ENCODE measurements around the gene SREBF2. TPM values are rescaled to one million over a fixed set of nuclear protein-coding genes. Genes with fewer than 3 reads are reported as not detected.
A peak's percentile ranks its signal among the peaks of the same experiment; 100 is the strongest.

SREBF2 gene
- total RNA-seq, 2 experiments from 2014 or later = 131 to 137 TPM

- DNase-seq = no peak
- peak overlapping the region; percentile 6 for H3K4me3 Mint-ChIP-seq
- H3K4me1 Mint-ChIP-seq (ENCODE audit: low read depth) = peaks cover 87% of the 10 kb centered on the region
- no peaks in the 10 kb centered on the region for H3K9me3 Mint-ChIP-seq
- intact Hi-C loops (cut with micrococcal nuclease) = no loop called here
- H3K27ac Mint-ChIP-seq = peak overlapping the region; percentile 84
- peaks cover 35% of the 10 kb centered on the region for H3K36me3 Mint-ChIP-seq
- no peaks in the 10 kb centered on the region for H3K27me3 Mint-ChIP-seq
- POLR2A ChIA-PET = interaction anchor here (0.7 to 7.8 kb wide), 4 partner anchors 13 to 28 kb away, joined by 3 to 66 read pairs (median 18); no protein-coding TSS in a partner anchor
- CTCF ChIA-PET = interaction anchor here (1.2 to 6.7 kb wide), 4 partner anchors 9 to 147 kb away, joined by 3 to 69 read pairs (median 5); no protein-coding TSS in a partner anchor
Observed at GRCh38 chr22:41844513-41844912, 11.6 kb downstream of the SREBF2 start.

- Mint-ChIP-seq H3K4me1 (ENCODE audit: low read depth) (peaks cover 84% of the 10 kb centered on the region), H3K27ac (peak overlapping the region; percentile 4), H3K4me3 (no peak overlapping the region), H3K9me3 (no peaks in the 10 kb centered on the region), H3K27me3 (no peaks in the 10 kb centered on the region), H3K36me3 (peaks cover 32% of the 10 kb centered on the region)
- DNase-seq = no peak
- ChIA-PET CTCF (interaction anchor here (2.1 to 2.5 kb wide), 4 partner anchors 10 to 23 kb away, joined by 6 to 17 read pairs (median 8); partner anchors contain the start of gene SREBF2), POLR2A (interaction anchor here (0.6 to 7.8 kb wide), 5 partner anchors 12 to 29 kb away, joined by 3 to 66 read pairs (median 5); partner anchors contain the start of gene SREBF2)
- intact Hi-C loops (cut with micrococcal nuclease) = no loop called here
Observed at GRCh38 chr22:41845380-41846267, 12.7 kb downstream of the SREBF2 start.

- no peak overlapping the region for H3K4me3 Mint-ChIP-seq
- H3K9me3 Mint-ChIP-seq = no peaks in the 10 kb centered on the region
- no peaks in the 10 kb centered on the region for H3K27me3 Mint-ChIP-seq
- peaks cover 27% of the 10 kb centered on the region for H3K36me3 Mint-ChIP-seq
- intact Hi-C loops (cut with micrococcal nuclease) = no loop called here
- ChIA-PET POLR2A (interaction anchor here (0.8 to 1.3 kb wide), 4 partner anchors 13 to 26 kb away, joined by 3 to 6 read pairs (median 4); partner anchors contain the start of gene SREBF2), CTCF (interaction anchor here (2.1 to 2.5 kb wide), 4 partner anchors 10 to 24 kb away, joined by 6 to 17 read pairs (median 8); partner anchors contain the start of gene SREBF2)
- H3K27ac Mint-ChIP-seq = peak overlapping the region; percentile 29
- no peak for DNase-seq
- peaks cover 76% of the 10 kb centered on the region for H3K4me1 Mint-ChIP-seq (ENCODE audit: low read depth)
Observed at GRCh38 chr22:41846268-41846987, 13.5 kb downstream of the SREBF2 start.

- Mint-ChIP-seq H3K36me3 (peaks cover 26% of the 10 kb centered on the region), H3K27ac (peak overlapping the region; percentile 29), H3K9me3 (no peaks in the 10 kb centered on the region), H3K4me1 (ENCODE audit: low read depth) (peaks cover 71% of the 10 kb centered on the region), H3K27me3 (no peaks in the 10 kb centered on the region), H3K4me3 (no peak overlapping the region)
- intact Hi-C loops (cut with micrococcal nuclease) = no loop called here
- POLR2A ChIA-PET = interaction anchor here (0.5 kb wide), 1 partner anchor 80 kb away, joined by 3 read pairs; no protein-coding TSS in a partner anchor
- no peak for DNase-seq
- CTCF ChIA-PET = interaction anchor here (1.2 to 2.2 kb wide), 4 partner anchors 10 to 101 kb away, joined by 3 to 17 read pairs (median 8); partner anchors contain the start of gene SREBF2
Observed at GRCh38 chr22:41847300-41847699, 14.4 kb downstream of the SREBF2 start.

- CTCF ChIA-PET = no interaction called here
- POLR2A ChIA-PET = interaction anchor here (0.5 kb wide), 2 partner anchors 80 to 392 kb away, joined by 3 to 6 read pairs; no protein-coding TSS in a partner anchor
- no peaks in the 10 kb centered on the region for H3K27me3 Mint-ChIP-seq
- peak overlapping the region; percentile 42 for H3K27ac Mint-ChIP-seq
- no peak overlapping the region for H3K4me3 Mint-ChIP-seq
- H3K36me3 Mint-ChIP-seq = peaks cover 26% of the 10 kb centered on the region
- H3K9me3 Mint-ChIP-seq = no peaks in the 10 kb centered on the region
- H3K4me1 Mint-ChIP-seq (ENCODE audit: low read depth) = peaks cover 68% of the 10 kb centered on the region
- intact Hi-C loops (cut with micrococcal nuclease) = no loop called here
- DNase-seq = no peak
Observed at GRCh38 chr22:41848468-41848867, 15.6 kb downstream of the SREBF2 start.

GRCh38 chr22:41856469-41856868 lies 23.6 kb downstream of the SREBF2 start:
- POLR2A ChIA-PET = interaction anchor here (1.4 to 6.5 kb wide), 4 partner anchors 15 to 56 kb away, joined by 6 to 66 read pairs (median 34); partner anchors contain the start of genes CCDC134 and SREBF2
- H3K9me3 Mint-ChIP-seq = no peaks in the 10 kb centered on the region
- peaks cover 76% of the 10 kb centered on the region for H3K4me1 Mint-ChIP-seq (ENCODE audit: low read depth)
- H3K4me3 Mint-ChIP-seq = no peak overlapping the region
- no peak for DNase-seq
- H3K27me3 Mint-ChIP-seq = no peaks in the 10 kb centered on the region
- CTCF ChIA-PET = interaction anchor here (1.6 to 5.6 kb wide), 7 partner anchors 10 to 110 kb away, joined by 6 to 69 read pairs (median 9); partner anchors contain the start of gene SREBF2
- peak overlapping the region; percentile 87 for H3K27ac Mint-ChIP-seq
- peaks cover 10% of the 10 kb centered on the region for H3K36me3 Mint-ChIP-seq
- intact Hi-C loops (cut with micrococcal nuclease) = loop anchor here (5.0 to 10.0 kb wide), 3 partner anchors 109 to 572 kb away; partner anchors contain the start of genes MEI1 and RANGAP1

GRCh38 chr22:41857155-41857859 lies 24.4 kb downstream of the SREBF2 start:
- Mint-ChIP-seq H3K9me3 (no peaks in the 10 kb centered on the region), H3K36me3 (peaks cover 8% of the 10 kb centered on the region), H3K27ac (peak overlapping the region; percentile 95), H3K4me3 (peak overlapping the region; percentile 28), H3K4me1 (ENCODE audit: low read depth) (peaks cover 80% of the 10 kb centered on the region), H3K27me3 (no peaks in the 10 kb centered on the region)
- intact Hi-C loops (cut with micrococcal nuclease) = loop anchor here (5.0 to 10.0 kb wide), 3 partner anchors 110 to 573 kb away; partner anchors contain the start of genes MEI1 and RANGAP1
- ChIA-PET CTCF (interaction anchor here (0.7 to 5.6 kb wide), 15 partner anchors 11 to 587 kb away, joined by 3 to 69 read pairs (median 7); partner anchors contain the start of genes CENPM and SREBF2), POLR2A (interaction anchor here (1.0 to 6.5 kb wide), 11 partner anchors 16 to 111 kb away, joined by 3 to 66 read pairs (median 4); partner anchors contain the start of genes CCDC134, CENPM and SREBF2)
- DNase-seq = peak; percentile 89

GRCh38 chr22:41857860-41858199 lies 24.9 kb downstream of the SREBF2 start:
- Mint-ChIP-seq H3K27ac (peak overlapping the region; percentile 95), H3K9me3 (no peaks in the 10 kb centered on the region), H3K27me3 (no peaks in the 10 kb centered on the region), H3K4me3 (peak overlapping the region; percentile 28), H3K4me1 (ENCODE audit: low read depth) (peaks cover 83% of the 10 kb centered on the region), H3K36me3 (peaks cover 6% of the 10 kb centered on the region)
- CTCF ChIA-PET = interaction anchor here (1.0 to 5.6 kb wide), 13 partner anchors 11 to 587 kb away, joined by 3 to 69 read pairs (median 7); partner anchors contain the start of genes CENPM and SREBF2
- intact Hi-C loops (cut with micrococcal nuclease) = loop anchor here (2.0 to 10.0 kb wide), 4 partner anchors 15 to 573 kb away; partner anchors contain the start of genes MEI1 and RANGAP1
- POLR2A ChIA-PET = interaction anchor here (1.0 to 6.5 kb wide), 11 partner anchors 16 to 111 kb away, joined by 3 to 66 read pairs (median 4); partner anchors contain the start of genes CCDC134, CENPM and SREBF2
- DNase-seq = no peak

GRCh38 chr22:41862160-41862529 lies 29.2 kb downstream of the SREBF2 start:
- peaks cover 21% of the 10 kb centered on the region for H3K36me3 Mint-ChIP-seq
- DNase-seq = peak; percentile 74
- intact Hi-C loops (cut with micrococcal nuclease) = loop anchor here (1.0 kb wide), 5 partner anchors 11 to 81 kb away; no protein-coding TSS in a partner anchor
- CTCF ChIA-PET = interaction anchor here (0.6 to 2.8 kb wide), 16 partner anchors 10 to 582 kb away, joined by 3 to 29 read pairs (median 6); partner anchors contain the start of genes CENPM and SREBF2
- H3K9me3 Mint-ChIP-seq = no peaks in the 10 kb centered on the region
- POLR2A ChIA-PET = interaction anchor here (0.9 to 4.3 kb wide), 22 partner anchors 9 to 241 kb away, joined by 3 to 69 read pairs (median 5); partner anchors contain the start of genes CCDC134, CENPM, DESI1 and SMDT1
- peak overlapping the region; percentile 66 for H3K4me3 Mint-ChIP-seq
- peak overlapping the region; percentile 99 for H3K27ac Mint-ChIP-seq
- no peaks in the 10 kb centered on the region for H3K27me3 Mint-ChIP-seq
- H3K4me1 Mint-ChIP-seq (ENCODE audit: low read depth) = peaks cover 78% of the 10 kb centered on the region

- no peaks in the 10 kb centered on the region for H3K9me3 Mint-ChIP-seq
- H3K27me3 Mint-ChIP-seq = no peaks in the 10 kb centered on the region
- ChIA-PET CTCF (interaction anchor here (0.6 to 2.8 kb wide), 17 partner anchors 10 to 581 kb away, joined by 3 to 29 read pairs (median 6); partner anchors contain the start of genes CENPM and SREBF2), POLR2A (interaction anchor here (0.9 to 4.3 kb wide), 22 partner anchors 10 to 241 kb away, joined by 3 to 69 read pairs (median 5); partner anchors contain the start of genes CCDC134, CENPM, DESI1 and SMDT1)
- H3K4me1 Mint-ChIP-seq (ENCODE audit: low read depth) = peaks cover 74% of the 10 kb centered on the region
- DNase-seq = peak; percentile 81
- H3K27ac Mint-ChIP-seq = peak overlapping the region; percentile 99
- intact Hi-C loops (cut with micrococcal nuclease) = loop anchor here (1.0 kb wide), 5 partner anchors 11 to 81 kb away; no protein-coding TSS in a partner anchor
- peak overlapping the region; percentile 66 for H3K4me3 Mint-ChIP-seq
- peaks cover 25% of the 10 kb centered on the region for H3K36me3 Mint-ChIP-seq
Observed at GRCh38 chr22:41862530-41863266, 29.8 kb downstream of the SREBF2 start.
